GM13976 (cell line): ENCODE results near the gene ABCA13.

Experiments
- DNase-seq: peaks from one replicate; pipeline ENCODE4 v3.0.0; 2012; ENCODE audit warnings: low spot score
- CTCF ChIP-seq: IDR thresholded peaks from 2 replicates; pipeline ENCODE4 v1.5.1; 2012; ENCODE audit warnings: borderline replicate concordance, mild to moderate bottlenecking; ENCODE audit not compliant: insufficient read depth; ENCODE audit errors: extremely low read depth, missing control alignments, control extremely low read depth
- in situ Hi-C: fragments of 300-500 bp; cut with MboI; formaldehyde crosslinking; loops from one replicate; pipeline ENCODE4 v1.12.0; 2022; ENCODE audit warnings: low sequenced_read_pairs, mixed read lengths, inconsistent platforms; ENCODE audit not compliant: unreplicated experiment

Gene ABCA13

GRCh38 chr7:48245751-48246472, 74.7 kb downstream of the ABCA13 start:
- TF ChIP-seq CTCF: no peak
- in situ Hi-C loops: no loop called here
- DNase-seq: no peak

- in situ Hi-C loops: no loop called here
- no peak for DNase-seq
- TF ChIP-seq CTCF: no peak
These were observed 77.9 kb downstream of the ABCA13 start for GRCh38 chr7:48249166-48249565.

GRCh38 chr7:48250441-48250951, 79.2 kb downstream of the ABCA13 start:
- no peak for DNase-seq
- in situ Hi-C loops: loop anchor here (25.0 kb wide), 1 partner anchor 163 kb away; the partner anchor contains the start of gene UPP1
- no peak for TF ChIP-seq CTCF

GRCh38 chr7:48251766-48252165, 80.5 kb downstream of the ABCA13 start:
- no peak for TF ChIP-seq CTCF
- in situ Hi-C loops: loop anchor here (25.0 kb wide), 1 partner anchor 164 kb away; the partner anchor contains the start of gene UPP1
- DNase-seq: peak; percentile 38

- DNase-seq: no peak
- in situ Hi-C loops: loop anchor here (25.0 kb wide), 1 partner anchor 166 kb away; the partner anchor contains the start of gene UPP1
- TF ChIP-seq CTCF: no peak
These were observed 81.7 kb downstream of the ABCA13 start for GRCh38 chr7:48252995-48253394.

GRCh38 chr7:48255046-48255445, 83.8 kb downstream of the ABCA13 start:
- no peak for TF ChIP-seq CTCF
- in situ Hi-C loops: loop anchor here (25.0 kb wide), 1 partner anchor 168 kb away; the partner anchor contains the start of gene UPP1
- DNase-seq: no peak
